Endothelial cell (in vitro differentiated cells): ENCODE data around the gene TPPP3. TPM values are rescaled to one million over a fixed set of nuclear protein-coding genes. Genes with fewer than 3 reads are reported as not detected.
A peak's percentile ranks its signal among the peaks of the same experiment; 100 is the strongest.

Experiments
- DNase-seq: peaks from one replicate; pipeline ENCODE4 v3.0.0; 2021; ENCODE audit warnings: low spot score
- H3K27ac Mint-ChIP-seq: one replicate; pipeline ENCODE4 v1.8.0; 2021; ENCODE audit warnings: mixed read lengths, inconsistent platforms; ENCODE audit not compliant: unreplicated experiment
- H3K27me3 Mint-ChIP-seq: one replicate; pipeline ENCODE4 v1.8.0; 2021; ENCODE audit warnings: mild to moderate bottlenecking, moderate library complexity, mixed read lengths, inconsistent platforms; ENCODE audit not compliant: unreplicated experiment
- H3K36me3 Mint-ChIP-seq: one replicate; pipeline ENCODE4 v1.8.0; 2021; ENCODE audit warnings: mild to moderate bottlenecking, low read depth, mixed read lengths, inconsistent platforms; ENCODE audit not compliant: unreplicated experiment
- H3K4me1 Mint-ChIP-seq: one replicate; pipeline ENCODE4 v1.8.0; 2021; ENCODE audit warnings: mild to moderate bottlenecking, mixed read lengths, inconsistent platforms; ENCODE audit not compliant: unreplicated experiment
- H3K4me3 Mint-ChIP-seq: one replicate; pipeline ENCODE4 v1.8.0; 2021; ENCODE audit warnings: mild to moderate bottlenecking, mixed read lengths, inconsistent platforms; ENCODE audit not compliant: unreplicated experiment
- H3K9me3 Mint-ChIP-seq: one replicate; pipeline ENCODE4 v1.8.0; 2021; ENCODE audit warnings: mixed read lengths, inconsistent platforms; ENCODE audit not compliant: unreplicated experiment
- CTCF ChIP-seq: fragments of 200-600 bp; sonication (generic); IDR thresholded peaks from one replicate; pipeline ENCODE4 v1.5.0; 2021; ENCODE audit warnings: antibody characterized with exemption; ENCODE audit not compliant: unreplicated experiment
- total RNA-seq: library from RNA; stranded (reverse); fragmentation: NEBNext Ultra II Directional; extraction: Animal tissue kit (Norgen Biotek cat#: 25700); gene quantifications from one replicate; pipeline ENCODE4 v1.2.1, GENCODE V29; 2021; ENCODE audit not compliant: unreplicated experiment

Gene TPPP3
- total RNA-seq, 1 donor from 2014 or later, result 1.1 TPM

- Mint-ChIP-seq H3K4me3 (no peak overlapping the region), H3K4me1 (peaks cover 13% of the 10 kb centered on the region), H3K9me3 (no peaks in the 10 kb centered on the region), H3K27ac (no peak overlapping the region), H3K36me3 (peaks cover 3% of the 10 kb centered on the region), H3K27me3 (peaks cover 6% of the 10 kb centered on the region)
- DNase-seq, result no peak
- TF ChIP-seq CTCF, result peak; percentile 27
These were observed 6.7 kb upstream of the TPPP3 start for GRCh38 chr16:67399749-67400704.

DNA sequence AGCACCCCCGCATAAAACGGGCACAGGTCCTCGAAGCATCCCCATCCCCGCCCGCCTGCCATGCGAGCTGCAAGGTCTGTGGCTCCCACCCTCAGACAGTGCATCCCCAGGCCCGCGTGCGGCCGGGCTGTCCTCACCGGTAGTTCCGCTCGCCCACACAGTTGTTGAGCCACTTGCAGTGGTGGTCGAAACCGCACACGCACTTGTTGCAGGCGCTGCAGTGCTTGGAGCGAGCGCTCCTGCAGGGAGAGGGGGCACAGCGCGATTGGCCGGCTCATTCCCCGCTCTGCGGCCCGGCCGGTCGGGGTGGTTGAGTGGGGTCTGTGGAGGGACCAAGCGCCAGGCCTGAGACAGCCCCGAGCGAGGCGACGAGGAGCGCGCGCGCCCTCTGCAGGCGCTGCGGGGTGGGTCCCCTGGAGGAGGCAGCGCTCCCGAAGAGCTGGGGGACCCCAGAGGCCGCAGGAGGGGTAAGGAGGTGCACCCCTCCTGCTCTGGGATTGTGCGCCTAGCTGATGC, 6.0 kb upstream of the TPPP3 start:
- Mint-ChIP-seq H3K27me3 (peaks cover 6% of the 10 kb centered on the region), H3K9me3 (no peaks in the 10 kb centered on the region), H3K36me3 (peaks cover 3% of the 10 kb centered on the region), H3K4me1 (peaks cover 12% of the 10 kb centered on the region), H3K4me3 (no peak overlapping the region), H3K27ac (no peak overlapping the region)
- peak; percentile 83 for DNase-seq
- TF ChIP-seq CTCF, result peak; percentile 80

GRCh38 chr16:67398546-67399217, 5.4 kb upstream of the TPPP3 start:
- no peak for DNase-seq
- no peak overlapping the region for H3K27ac Mint-ChIP-seq
- H3K4me3 Mint-ChIP-seq, result no peak overlapping the region
- peaks cover 9% of the 10 kb centered on the region for H3K27me3 Mint-ChIP-seq
- no peaks in the 10 kb centered on the region for H3K9me3 Mint-ChIP-seq
- peaks cover 3% of the 10 kb centered on the region for H3K36me3 Mint-ChIP-seq
- no peak for TF ChIP-seq CTCF
- peaks cover 7% of the 10 kb centered on the region for H3K4me1 Mint-ChIP-seq

- Mint-ChIP-seq H3K4me3 (no peak overlapping the region), H3K27ac (no peak overlapping the region), H3K27me3 (peaks cover 7% of the 10 kb centered on the region), H3K9me3 (no peaks in the 10 kb centered on the region), H3K4me1 (peaks cover 3% of the 10 kb centered on the region), H3K36me3 (no peaks in the 10 kb centered on the region)
- no peak for TF ChIP-seq CTCF
- DNase-seq, result no peak
These were observed 4.7 kb upstream of the TPPP3 start for GRCh38 chr16:67397812-67398545.
